Epithelial cell of esophagus (primary cell): ENCODE results near the gene DBH.

Experiments
- DNase-seq: peaks from one replicate; pipeline ENCODE4 v3.0.0; 2010; ENCODE audit warnings: low read depth
- H3K4me3 ChIP-seq: 2 replicates; pipeline ENCODE4 v1.5.1; 2011; ENCODE audit warnings: mild to moderate bottlenecking, low read length, control low read depth
- CTCF ChIP-seq: IDR thresholded peaks from 2 replicates; pipeline ENCODE4 v1.5.1; 2011; ENCODE audit warnings: low read depth, mild to moderate bottlenecking, low read length, control low read depth, inconsistent platforms; ENCODE audit not compliant: insufficient read depth; ENCODE audit errors: missing control alignments

Gene DBH

GRCh38 chr9:133598978-133599377 is 37.2 kb upstream of the DBH start:
- no peak overlapping the region for H3K4me3 ChIP-seq
- no peak for TF ChIP-seq CTCF
- no peak for DNase-seq

- H3K4me3 ChIP-seq = no peak overlapping the region
- no peak for DNase-seq
- TF ChIP-seq CTCF = no peak
These were observed 36.5 kb upstream of the DBH start for GRCh38 chr9:133599470-133600173.

GRCh38 chr9:133600739-133601138 is 35.4 kb upstream of the DBH start:
- no peak for DNase-seq
- TF ChIP-seq CTCF = no peak
- H3K4me3 ChIP-seq = no peak overlapping the region

- no peak overlapping the region for H3K4me3 ChIP-seq
- DNase-seq = no peak
- TF ChIP-seq CTCF = no peak
These were observed 34.4 kb upstream of the DBH start for GRCh38 chr9:133601746-133602145.

GRCh38 chr9:133602277-133602676 is 33.9 kb upstream of the DBH start:
- no peak for DNase-seq
- TF ChIP-seq CTCF = no peak
- H3K4me3 ChIP-seq = no peak overlapping the region

GRCh38 chr9:133603135-133603927 is 32.8 kb upstream of the DBH start:
- no peak overlapping the region for H3K4me3 ChIP-seq
- TF ChIP-seq CTCF = no peak

More at GRCh38 chr9:133603135-133603927, 32.8 kb upstream of the DBH start:
- no peak for DNase-seq
